Measurements from ENCODE around the gene HTN3.
"Not testable (repeated sequence)": the region's sequence is repeated elsewhere in the genome, so short reads cannot be mapped to it uniquely, and the experiment has no call there.

The HTN3 gene

GRCh38 chr4:70028159-70028558, at the start of gene HTN3:
HTN3 (plus strand) TSS chr4:70028459; CDS start chr4:70030741, 2,282 bp downstream.
- not testable (repeated sequence) for H3K36me3 Mint-ChIP-seq, H3K4me1 Mint-ChIP-seq, ATAC-seq, H3K27ac Mint-ChIP-seq, H3K27me3 Mint-ChIP-seq, H3K4me3 Mint-ChIP-seq, H3K9me3 Mint-ChIP-seq

DNA sequence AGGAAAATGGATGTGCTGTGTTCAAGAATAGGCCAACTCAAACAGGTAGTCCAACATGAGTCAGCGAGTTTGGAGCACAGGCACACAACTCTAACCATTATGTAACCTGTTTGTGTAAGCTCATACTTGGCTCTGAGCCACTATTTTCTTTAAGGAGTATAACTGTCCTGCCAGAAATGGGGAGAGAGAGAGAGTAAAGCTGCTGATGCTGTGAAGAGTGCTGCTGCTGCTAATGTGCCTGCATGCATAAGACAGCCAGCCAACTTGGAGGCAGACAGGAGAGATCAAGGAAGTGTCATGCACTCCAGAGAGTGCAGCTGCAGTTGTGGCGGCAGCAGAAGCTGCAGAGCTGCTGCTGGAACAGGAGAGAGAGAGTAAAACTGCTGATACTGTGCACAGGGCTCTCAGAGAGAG, 44.2 kb upstream of the HTN3 start:
- Mint-ChIP-seq H3K4me1 (no peaks in the 10 kb centered on the region), H3K36me3 (no peaks in the 10 kb centered on the region), H3K9me3 (no peaks in the 10 kb centered on the region), H3K27me3 (no peaks in the 10 kb centered on the region), H3K27ac (no peak overlapping the region), H3K4me3 (no peak overlapping the region)
- peak; percentile 41 for ATAC-seq

GRCh38 chr4:69986663-69987062, 41.6 kb upstream of the HTN3 start:
- Mint-ChIP-seq H3K27ac (no peak overlapping the region), H3K4me3 (no peak overlapping the region), H3K27me3 (no peaks in the 10 kb centered on the region), H3K9me3 (no peaks in the 10 kb centered on the region), H3K4me1 (no peaks in the 10 kb centered on the region), H3K36me3 (no peaks in the 10 kb centered on the region)
- no peak for ATAC-seq

- ATAC-seq = no peak
- Mint-ChIP-seq H3K27me3 (no peaks in the 10 kb centered on the region), H3K4me1 (no peaks in the 10 kb centered on the region), H3K27ac (no peak overlapping the region), H3K9me3 (peaks cover 3% of the 10 kb centered on the region), H3K4me3 (no peak overlapping the region), H3K36me3 (no peaks in the 10 kb centered on the region)
Observed at GRCh38 chr4:69991016-69991415, 37.2 kb upstream of the HTN3 start.

DNA sequence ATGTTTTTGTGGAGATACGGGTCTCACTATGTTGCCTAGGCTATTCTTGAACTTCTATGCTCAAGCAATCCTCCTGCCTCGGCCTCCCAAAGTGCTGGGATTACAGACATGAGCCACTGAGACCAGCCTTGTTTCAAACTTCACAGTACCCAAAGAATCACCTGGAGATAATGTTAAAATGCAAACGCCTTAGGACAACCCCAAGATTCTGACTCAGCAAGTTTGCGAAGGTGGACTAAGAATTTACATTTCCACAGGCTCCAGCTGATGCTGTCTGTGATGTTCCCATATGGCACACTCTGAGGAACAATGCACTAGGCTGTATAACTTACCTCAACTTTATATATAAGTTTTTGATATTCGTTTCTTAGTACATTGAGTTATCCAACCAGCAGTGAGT, 33.5 kb upstream of the HTN3 start:
- Mint-ChIP-seq H3K4me1 (no peaks in the 10 kb centered on the region), H3K36me3 (no peaks in the 10 kb centered on the region), H3K4me3 (no peak overlapping the region), H3K9me3 (peaks cover 7% of the 10 kb centered on the region), H3K27me3 (no peaks in the 10 kb centered on the region), H3K27ac (no peak overlapping the region)
- ATAC-seq = no peak

- H3K27me3 Mint-ChIP-seq = no peaks in the 10 kb centered on the region
- no peaks in the 10 kb centered on the region for H3K4me1 Mint-ChIP-seq
- no peak for ATAC-seq
- no peak within 1 kb of the TSS for H3K4me3 Mint-ChIP-seq
- peaks cover 7% of the 10 kb centered on the region for H3K9me3 Mint-ChIP-seq
- no peaks in the 10 kb centered on the region for H3K36me3 Mint-ChIP-seq
- no peak within 1 kb of the TSS for H3K27ac Mint-ChIP-seq
Observed at GRCh38 chr4:69995526-69996016, 32.7 kb upstream of the HTN3 start, which contains the start of gene STATH. STATH (plus strand) TSS chr4:69995966; CDS start chr4:69998438, 2,472 bp downstream.

DNA sequence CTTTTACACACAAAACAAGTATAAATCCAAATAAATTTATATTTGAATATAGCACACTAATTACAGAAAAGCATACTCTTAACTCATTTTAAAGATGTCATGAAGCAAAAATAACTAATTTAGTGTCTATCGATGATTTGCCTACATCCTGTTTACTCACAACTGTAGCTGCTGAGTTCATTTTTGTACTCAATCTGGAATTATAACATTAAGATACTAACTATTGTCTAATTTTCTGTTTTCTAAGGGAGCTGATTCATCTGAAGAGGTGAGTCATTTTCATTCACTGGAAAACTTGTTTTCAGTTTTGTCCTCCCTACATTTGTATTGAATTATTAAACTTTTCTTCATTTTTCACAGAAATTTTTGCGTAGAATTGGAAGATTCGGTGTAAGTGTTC, 28.8 kb upstream of the HTN3 start:
- no peaks in the 10 kb centered on the region for H3K4me1 Mint-ChIP-seq
- peaks cover 3% of the 10 kb centered on the region for H3K9me3 Mint-ChIP-seq
- no peaks in the 10 kb centered on the region for H3K36me3 Mint-ChIP-seq
- no peak overlapping the region for H3K27ac Mint-ChIP-seq
- no peak for ATAC-seq
- H3K4me3 Mint-ChIP-seq = no peak overlapping the region
- H3K27me3 Mint-ChIP-seq = no peaks in the 10 kb centered on the region

- no peak overlapping the region for H3K4me3 Mint-ChIP-seq
- peaks cover 3% of the 10 kb centered on the region for H3K9me3 Mint-ChIP-seq
- H3K27ac Mint-ChIP-seq = no peak overlapping the region
- no peaks in the 10 kb centered on the region for H3K36me3 Mint-ChIP-seq
- H3K4me1 Mint-ChIP-seq = no peaks in the 10 kb centered on the region
- no peaks in the 10 kb centered on the region for H3K27me3 Mint-ChIP-seq
- no peak for ATAC-seq
Observed at GRCh38 chr4:70000711-70001110, 27.5 kb upstream of the HTN3 start.

GRCh38 chr4:70002507-70002906, 25.8 kb upstream of the HTN3 start:
- Mint-ChIP-seq H3K27ac (no peak overlapping the region), H3K4me1 (no peaks in the 10 kb centered on the region), H3K9me3 (peaks cover 3% of the 10 kb centered on the region), H3K36me3 (no peaks in the 10 kb centered on the region), H3K27me3 (no peaks in the 10 kb centered on the region), H3K4me3 (no peak overlapping the region)
- no peak for ATAC-seq

- ATAC-seq = no peak
- Mint-ChIP-seq H3K36me3 (no peaks in the 10 kb centered on the region), H3K9me3 (peaks cover 5% of the 10 kb centered on the region), H3K27ac (no peak overlapping the region), H3K4me3 (no peak overlapping the region), H3K27me3 (no peaks in the 10 kb centered on the region), H3K4me1 (no peaks in the 10 kb centered on the region)
Observed at GRCh38 chr4:70008771-70009170, 19.5 kb upstream of the HTN3 start.

DNA sequence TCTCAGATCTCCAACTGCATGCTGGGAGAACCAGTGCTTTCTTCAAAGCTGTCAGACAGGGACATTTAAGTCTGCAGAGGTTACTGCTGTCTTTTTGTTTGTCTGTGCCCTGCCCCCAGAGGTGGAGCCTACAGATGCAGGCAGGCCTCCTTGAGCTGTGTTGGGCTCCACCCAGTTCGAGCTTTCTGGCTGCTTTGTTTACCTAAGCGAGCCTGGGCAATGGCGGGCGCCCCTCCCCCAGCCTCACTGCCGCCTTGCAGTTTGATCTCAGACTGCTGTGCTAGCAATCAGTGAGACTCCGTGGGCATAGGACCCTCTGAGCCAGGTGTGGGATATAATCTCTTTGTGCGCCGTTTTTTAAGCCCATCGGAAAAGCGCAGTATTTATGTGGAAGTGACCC, 9.3 kb upstream of the HTN3 start:
- H3K4me3 Mint-ChIP-seq, H3K27me3 Mint-ChIP-seq, H3K36me3 Mint-ChIP-seq, H3K4me1 Mint-ChIP-seq, H3K27ac Mint-ChIP-seq, ATAC-seq, H3K9me3 Mint-ChIP-seq: not testable (repeated sequence)

- no peak for ATAC-seq
- H3K36me3 Mint-ChIP-seq = no peaks in the 10 kb centered on the region
- no peak overlapping the region for H3K4me3 Mint-ChIP-seq
- H3K4me1 Mint-ChIP-seq = no peaks in the 10 kb centered on the region
- H3K9me3 Mint-ChIP-seq = peaks cover 5% of the 10 kb centered on the region
- H3K27me3 Mint-ChIP-seq = no peaks in the 10 kb centered on the region
- H3K27ac Mint-ChIP-seq = no peak overlapping the region
Observed at GRCh38 chr4:70023218-70023617, 5.0 kb upstream of the HTN3 start.

GRCh38 chr4:70027011-70027410, 1.2 kb upstream of the HTN3 start:
- Mint-ChIP-seq H3K27me3 (no peaks in the 10 kb centered on the region), H3K27ac (no peak overlapping the region), H3K36me3 (no peaks in the 10 kb centered on the region), H3K4me3 (no peak overlapping the region), H3K4me1 (no peaks in the 10 kb centered on the region), H3K9me3 (peaks cover 5% of the 10 kb centered on the region)
- no peak for ATAC-seq

- H3K36me3 Mint-ChIP-seq, ATAC-seq, H3K4me1 Mint-ChIP-seq, H3K27me3 Mint-ChIP-seq, H3K4me3 Mint-ChIP-seq, H3K27ac Mint-ChIP-seq: not testable (repeated sequence)
- peaks cover 14% of the 10 kb centered on the region for H3K9me3 Mint-ChIP-seq
Observed at GRCh38 chr4:70037559-70037958, 9.3 kb downstream of the HTN3 start.

DNA sequence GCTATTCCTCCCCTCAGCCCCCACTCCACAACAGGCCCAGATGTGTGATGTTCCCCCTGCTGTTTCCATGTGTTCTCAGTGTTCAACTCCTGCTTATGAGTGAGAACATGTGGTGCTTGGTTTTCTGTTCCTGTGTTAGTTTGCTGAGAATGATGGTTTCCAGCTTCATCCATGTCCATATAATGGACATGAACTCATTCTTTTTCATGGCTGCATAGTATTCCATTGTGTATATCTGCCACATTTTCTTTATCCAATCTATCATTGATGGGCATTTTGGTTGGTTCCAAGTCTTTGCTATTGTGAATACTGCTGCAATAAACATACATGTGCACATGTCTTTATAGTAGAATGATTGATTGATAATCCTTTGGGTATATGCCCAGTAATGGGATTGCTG, 11.7 kb downstream of the HTN3 start:
- H3K4me1 Mint-ChIP-seq, H3K36me3 Mint-ChIP-seq, H3K4me3 Mint-ChIP-seq, ATAC-seq, H3K27me3 Mint-ChIP-seq, H3K27ac Mint-ChIP-seq: not testable (repeated sequence)
- peaks cover 11% of the 10 kb centered on the region for H3K9me3 Mint-ChIP-seq

DNA sequence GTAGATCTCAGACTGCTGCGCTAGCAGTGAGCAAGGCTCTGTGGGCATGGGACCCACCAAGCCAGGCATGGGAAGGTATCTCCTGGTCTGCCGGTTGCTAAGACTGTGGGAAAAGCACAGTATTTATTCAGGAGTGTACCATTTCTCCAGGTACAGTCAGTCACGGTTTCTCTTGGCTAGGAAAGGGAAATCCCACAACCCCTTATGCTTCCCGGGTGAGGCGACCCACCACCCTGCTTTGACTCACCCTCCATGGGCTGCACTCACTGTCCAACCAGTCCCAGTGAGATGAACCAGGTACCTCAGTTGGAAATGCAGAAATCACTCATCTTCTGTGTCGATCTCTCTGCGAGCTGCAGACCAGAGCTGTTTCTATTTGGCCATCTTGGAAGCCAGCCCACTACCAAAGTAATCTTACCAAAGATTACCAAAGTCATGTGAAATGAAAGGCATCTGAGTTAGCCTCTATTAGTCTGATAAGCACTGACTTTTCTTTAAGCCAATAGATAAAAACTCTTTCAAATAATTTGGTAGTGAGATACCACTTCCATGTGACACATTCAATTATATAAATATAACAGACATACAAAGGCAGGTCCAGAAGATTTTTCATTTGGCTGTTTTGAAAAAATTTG, 13.5 kb downstream of the HTN3 start:
- no peak overlapping the region for H3K4me3 Mint-ChIP-seq
- no peak overlapping the region for H3K27ac Mint-ChIP-seq
- H3K4me1 Mint-ChIP-seq = no peaks in the 10 kb centered on the region
- H3K9me3 Mint-ChIP-seq = peaks cover 9% of the 10 kb centered on the region
- no peaks in the 10 kb centered on the region for H3K36me3 Mint-ChIP-seq
- no peaks in the 10 kb centered on the region for H3K27me3 Mint-ChIP-seq
- ATAC-seq = no peak

- ATAC-seq, H3K4me1 Mint-ChIP-seq, H3K27me3 Mint-ChIP-seq, H3K36me3 Mint-ChIP-seq, H3K27ac Mint-ChIP-seq, H3K9me3 Mint-ChIP-seq, H3K4me3 Mint-ChIP-seq: not testable (repeated sequence)
Observed at GRCh38 chr4:70050138-70050537, 21.9 kb downstream of the HTN3 start, which contains the start of gene HTN1. HTN1 (plus strand) TSS chr4:70050438; CDS start chr4:70053077, 2,639 bp downstream.

Measured in stimulated activated memory B cell treated with anti-CD40 and anti-IgM and Interleukin-4, amounts not matched to agents 10 μg/mL and 1 μg/mL and 100 μg/mL, for 72 hours (primary cell).